ENCODE results near the gene SH3PXD2B.

DNA sequence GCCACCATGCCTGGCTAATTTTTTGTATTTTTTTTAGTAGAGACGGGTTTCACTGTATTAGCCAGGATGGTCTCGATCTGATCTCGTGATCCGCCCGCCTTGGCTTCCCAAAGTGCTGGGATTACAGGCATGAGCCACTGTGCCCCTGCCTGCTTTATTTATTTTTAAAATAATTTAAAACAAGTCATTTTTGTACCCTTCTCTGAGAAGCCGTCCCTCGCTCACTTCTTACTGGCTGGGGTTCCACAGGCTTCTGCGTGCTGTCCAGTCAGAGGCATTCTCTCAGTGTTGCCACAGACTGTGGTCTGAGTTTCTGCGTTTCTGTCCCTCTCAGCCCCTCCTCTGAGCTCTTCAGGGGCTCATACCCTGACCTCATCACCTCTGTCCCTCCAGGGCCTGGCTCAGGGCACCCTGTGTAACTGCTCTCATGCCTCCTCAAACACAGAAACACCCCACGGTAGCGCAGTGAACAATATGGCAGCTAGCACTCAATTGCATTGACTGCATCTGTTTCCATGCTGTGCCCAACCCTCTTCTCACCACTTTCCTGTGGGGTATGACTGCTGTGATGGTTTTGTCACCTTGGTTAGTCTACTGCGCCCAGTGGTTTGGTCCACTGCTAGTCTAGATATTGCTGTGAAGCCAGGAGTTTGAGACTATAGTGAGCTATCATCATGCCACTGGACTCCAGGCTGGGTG is 44.3 kb upstream of the SH3PXD2B start:
- no peak for TF ChIP-seq EZH2phosphoT487 (IDR thresholded peaks at IDR 0.05; ENCODE audit: insufficient read depth, low read depth)
- TF ChIP-seq EZH2 (IDR thresholded peaks at IDR 0.05; ENCODE audit: insufficient read depth, poor library complexity, severe bottlenecking), result no peak
